H9 (cell line): ENCODE results near the gene CERK. TPM values are rescaled to one million over a fixed set of nuclear protein-coding genes. Genes with fewer than 3 reads are reported as not detected.
A peak's percentile ranks its signal among the peaks of the same experiment; 100 is the strongest.

Experiments
- DNase-seq: peaks from one replicate; pipeline ENCODE4 v3.0.0-alpha.2; 2017
- H2AFZ ChIP-seq: one replicate; pipeline ENCODE4 v1.6.1; 2013; ENCODE audit warnings: mild to moderate bottlenecking, low read length, control low read depth, moderate library complexity
- H2AK5ac ChIP-seq: 2 replicates; pipeline ENCODE4 v1.6.1; 2013; ENCODE audit warnings: low read length, control low read depth, mixed read lengths; ENCODE audit not compliant: insufficient read length
- H2BK120ac ChIP-seq: one replicate; pipeline ENCODE4 v1.6.1; 2013; ENCODE audit warnings: low read depth, mild to moderate bottlenecking, low read length, control low read depth, inconsistent platforms; ENCODE audit not compliant: poor library complexity, severe bottlenecking
- H2BK12ac ChIP-seq: 2 replicates; pipeline ENCODE4 v1.6.1; 2013; ENCODE audit warnings: low read length, control low read depth, mixed read lengths, low read depth; ENCODE audit not compliant: insufficient read length
- H2BK15ac ChIP-seq: 2 replicates; pipeline ENCODE4 v1.6.1; 2013; ENCODE audit warnings: low read depth, low read length, control low read depth
- H2BK20ac ChIP-seq: one replicate; pipeline ENCODE4 v1.6.1; 2013; ENCODE audit warnings: low read depth, mild to moderate bottlenecking, low read length, control low read depth, inconsistent platforms; ENCODE audit not compliant: poor library complexity, severe bottlenecking
- H2BK5ac ChIP-seq: 2 replicates; pipeline ENCODE4 v1.6.1; 2013; ENCODE audit warnings: low read length, control low read depth, mixed read lengths; ENCODE audit not compliant: insufficient read length
- H3K14ac ChIP-seq: 2 replicates; pipeline ENCODE4 v1.6.1; 2013; ENCODE audit warnings: low read length, control low read depth; ENCODE audit not compliant: insufficient read depth
- H3K18ac ChIP-seq: 2 replicates; pipeline ENCODE4 v1.6.1; 2013; ENCODE audit warnings: low read depth, mild to moderate bottlenecking, mixed read lengths, low read length, control low read depth; ENCODE audit not compliant: insufficient read length
- H3K23ac ChIP-seq: 2 replicates; pipeline ENCODE4 v1.6.1; 2013; ENCODE audit warnings: low read length, control low read depth, mixed read lengths, low read depth; ENCODE audit not compliant: insufficient read length
- H3K23me2 ChIP-seq: 2 replicates; pipeline ENCODE4 v1.6.1; 2013; ENCODE audit warnings: low read depth, mild to moderate bottlenecking, mixed read lengths, low read length, control low read depth; ENCODE audit not compliant: insufficient read length, poor library complexity, severe bottlenecking
- H3K27ac ChIP-seq: 2 replicates; pipeline ENCODE4 v1.5.1; 2013; ENCODE audit warnings: low read length, control low read depth, mixed read lengths, low read depth; ENCODE audit not compliant: insufficient read length
- H3K27me3 ChIP-seq: 2 replicates; pipeline ENCODE4 v1.6.1; 2013; ENCODE audit warnings: low read length, control low read depth, inconsistent platforms; ENCODE audit not compliant: insufficient read depth
- H3K4ac ChIP-seq: 2 replicates; pipeline ENCODE4 v1.6.1; 2013; ENCODE audit warnings: low read depth, mild to moderate bottlenecking, control low read depth, inconsistent platforms, low read length, moderate library complexity
- H3K4me1 ChIP-seq: 2 replicates; pipeline ENCODE4 v1.6.1; 2013; ENCODE audit warnings: low read length, control low read depth, inconsistent platforms; ENCODE audit not compliant: insufficient read depth
- H3K4me2 ChIP-seq: 2 replicates; pipeline ENCODE4 v1.6.1; 2013; ENCODE audit warnings: low read length, control low read depth, mixed read lengths; ENCODE audit not compliant: insufficient read length, insufficient read depth
- H3K56ac ChIP-seq: 2 replicates; pipeline ENCODE4 v1.6.1; 2013; ENCODE audit warnings: low read depth, mild to moderate bottlenecking, mixed read lengths, low read length, control low read depth; ENCODE audit not compliant: insufficient read length
- H3K79me1 ChIP-seq: 2 replicates; pipeline ENCODE4 v1.6.1; 2013; ENCODE audit warnings: low read depth, mild to moderate bottlenecking, moderate library complexity, low read length, control low read depth, inconsistent platforms; ENCODE audit not compliant: insufficient read depth, poor library complexity, severe bottlenecking
- H3K79me2 ChIP-seq: 2 replicates; pipeline ENCODE4 v1.6.1; 2013; ENCODE audit warnings: low read length, control low read depth, inconsistent platforms; ENCODE audit not compliant: insufficient read depth
- H3K9ac ChIP-seq: 2 replicates; pipeline ENCODE4 v1.6.1; 2013; ENCODE audit warnings: low read length, control low read depth, mixed read lengths; ENCODE audit not compliant: insufficient read length; ENCODE audit errors: extremely low read depth
- H3K9me3 ChIP-seq: one replicate; pipeline ENCODE4 v1.6.1; 2013; ENCODE audit warnings: low read depth, low read length, inconsistent platforms; ENCODE audit not compliant: control insufficient read depth
- H3T11ph ChIP-seq: one replicate; pipeline ENCODE4 v1.6.1; 2013; ENCODE audit warnings: mild to moderate bottlenecking, low read length, control low read depth, inconsistent platforms
- H4K20me1 ChIP-seq: one replicate; pipeline ENCODE4 v1.6.1; 2013; ENCODE audit not compliant: control insufficient read depth, insufficient read length, insufficient read depth
- H4K5ac ChIP-seq: 2 replicates; pipeline ENCODE4 v1.6.1; 2013; ENCODE audit warnings: low read depth, mild to moderate bottlenecking, mixed read lengths, low read length, control low read depth; ENCODE audit not compliant: insufficient read length
- H4K8ac ChIP-seq: replicated peaks from 2 replicates; pipeline ENCODE4 v1.6.1; 2013; ENCODE audit warnings: low read length, control low read depth, mixed read lengths, low read depth; ENCODE audit not compliant: insufficient read length
- H4K91ac ChIP-seq: 2 replicates; pipeline ENCODE4 v1.6.1; 2013; ENCODE audit warnings: low read depth, mild to moderate bottlenecking, moderate library complexity, mixed read lengths, low read length, control low read depth; ENCODE audit not compliant: insufficient read length
- H3K27ac Mint-ChIP-seq, 3 experiments: 2 replicates in 2 of 3; 3 replicates in 1 of 3; pipeline ENCODE4 v1.8.0; 2020 to 2021; ENCODE audit warnings: mixed read lengths in 3 of 3, mild to moderate bottlenecking in 1 of 3, moderate library complexity in 1 of 3
- H3K27me3 Mint-ChIP-seq: 2 replicates; pipeline ENCODE4 v1.8.0; 2021; ENCODE audit warnings: low read depth, mild to moderate bottlenecking, moderate library complexity, mixed read lengths
- H3K36me3 Mint-ChIP-seq, 3 experiments: 2 replicates in 2 of 3; 3 replicates in 1 of 3; pipeline ENCODE4 v1.8.0; 2020 to 2021; ENCODE audit warnings: low read depth in 3 of 3, mixed read lengths in 3 of 3; ENCODE audit not compliant: insufficient read depth in 1 of 3
- H3K4me1 Mint-ChIP-seq, 2 experiments: 2 replicates each; pipeline ENCODE4 v1.8.0; 2020; ENCODE audit warnings: mixed read lengths in 2 of 2
- H3K4me3 Mint-ChIP-seq, 2 experiments: 2 replicates in 1 of 2; 3 replicates in 1 of 2; pipeline ENCODE4 v1.8.0; 2020 to 2021; ENCODE audit warnings: mild to moderate bottlenecking in 2 of 2, mixed read lengths in 2 of 2, moderate library complexity in 1 of 2
- H3K9me3 Mint-ChIP-seq, 2 experiments: 2 replicates in 1 of 2; 3 replicates in 1 of 2; pipeline ENCODE4 v1.8.0; 2020; ENCODE audit warnings: mild to moderate bottlenecking in 2 of 2, mixed read lengths in 2 of 2, moderate library complexity in 1 of 2
- CTCF ChIP-seq: fragments of 200-600 bp; sonication (generic); conservative IDR thresholded peaks from 3 replicates; pipeline ENCODE4 v1.8.0; 2021; ENCODE audit warnings: antibody characterized with exemption, mild to moderate bottlenecking
- WGBS: extraction: QIAGEN DNeasy Blood & Tissue Kit; methylation state at CpG from one replicate; pipeline ENCODE4 v1.1.7; 2013; ENCODE audit warnings: missing lambda C conversion rate, low lambda C conversion rate, mixed read lengths; ENCODE audit not compliant: insufficient read length; ENCODE audit errors: extremely low coverage; 5-methylcytosine and 5-hydroxymethylcytosine counted together
- total RNA-seq: library from RNA; stranded (reverse); gene quantifications from 2 replicates; pipeline ENCODE4 v1.2.1, GENCODE V29; 2021

CERK gene
- total RNA-seq, 1 experiment from 2014 or later = 47.1 TPM

- Histone ChIP-seq H3K79me1 (no peaks in the 10 kb centered on the region), H3K4me2 (no peak overlapping the region), H2BK120ac (no peak overlapping the region), H2BK12ac (no peak overlapping the region), H2BK20ac (no peak overlapping the region), H3K14ac (no peak overlapping the region), H4K91ac (no peak overlapping the region), H3K23ac (no peak overlapping the region), H3K4ac (no peak overlapping the region), H3T11ph (no peak overlapping the region), H2BK15ac (no peak overlapping the region), H3K18ac (no peak overlapping the region), H3K27ac (no peak overlapping the region), H4K5ac (no peak overlapping the region), H2AK5ac (no peak overlapping the region), H3K56ac (no peak overlapping the region), H3K23me2 (no peaks in the 10 kb centered on the region), H4K20me1 (no peaks in the 10 kb centered on the region), H3K9ac (no peak overlapping the region), H3K79me2 (no peaks in the 10 kb centered on the region), H3K4me1 (no peaks in the 10 kb centered on the region), H2BK5ac (no peak overlapping the region), H4K8ac (no peak overlapping the region), H3K27me3 (no peaks in the 10 kb centered on the region), H2AFZ (no peak overlapping the region), H3K9me3 (no peaks in the 10 kb centered on the region)
- Mint-ChIP-seq H3K9me3 (no peaks in the 10 kb centered on the region; a peak in 1 of 5 replicates), H3K36me3 (no peaks in the 10 kb centered on the region), H3K4me1 (peaks cover 8 to 14% of the 10 kb centered on the region in 2 experiments), H3K4me3 (no peak overlapping the region), H3K27ac (peak overlapping the region in 1 of 3 experiments; percentile 65; a peak in 1 of 7 replicates), H3K27me3 (no peaks in the 10 kb centered on the region)
- TF ChIP-seq CTCF = no peak
- no peak for DNase-seq
- no CpG with 5 or more reads among the region's 10 CpGs for WGBS
Measured at GRCh38 chr22:46657655-46657953, 80.4 kb downstream of the CERK start.
